OCI-LY7 (cell line): Measurements from ENCODE around the gene ARF6. TPM values are rescaled to one million over a fixed set of nuclear protein-coding genes. Genes with fewer than 3 reads are reported as not detected.

ENCODE experiments used
- BruUV-seq: library from RNA; stranded (reverse); fragments of 400-500 nt; replicated peaks from 2 replicates; lab custom pipeline; 2021; lab: Mats Ljungman, UMichigan
- CTCF ChIA-PET: fragments of 300-600 bp; sonication (Branson Sonifier 250); formaldehyde crosslinking; loops from one replicate; lab custom pipeline; 2022; ENCODE audit warnings: antibody characterized with exemption; ENCODE audit not compliant: unreplicated experiment; lab: Charles Lee
- POLR2A ChIA-PET: fragments of 300-600 bp; sonication (Branson Sonifier 250); formaldehyde crosslinking; loops from one replicate; lab custom pipeline; 2022; ENCODE audit warnings: antibody characterized with exemption; lab: Charles Lee
- DNase-seq: peaks from one replicate; pipeline ENCODE4 v3.0.0-alpha.2; 2015; ENCODE audit warnings: low spot score
- H2AFZ ChIP-seq: fragments of 200-600 bp; sonication (generic), shearing (Covaris generic); 2 replicates; pipeline ENCODE4 v1.6.1; 2014; ENCODE audit warnings: mild to moderate bottlenecking, antibody characterized with exemption, low read length, moderate library complexity
- H3K27ac ChIP-seq: fragments of 200-600 bp; sonication (generic); 2 replicates; pipeline ENCODE4 v1.5.1; 2014; ENCODE audit warnings: mixed run types, low read depth, mild to moderate bottlenecking, moderate library complexity, low read length, inconsistent platforms; ENCODE audit not compliant: poor library complexity, severe bottlenecking
- H3K36me3 ChIP-seq: fragments of 200-600 bp; sonication (generic); 2 replicates; pipeline ENCODE4 v1.6.1; 2014; ENCODE audit warnings: mild to moderate bottlenecking, antibody characterized with exemption, low read length, moderate library complexity, mixed read lengths; ENCODE audit not compliant: insufficient read depth
- H3K4me1 ChIP-seq: fragments of 200-600 bp; sonication (generic); 2 replicates; pipeline ENCODE4 v1.5.1; 2014; ENCODE audit warnings: mild to moderate bottlenecking, low read length; ENCODE audit not compliant: insufficient read depth, poor library complexity, severe bottlenecking
- H3K4me2 ChIP-seq: fragments of 200-600 bp; sonication (generic); 2 replicates; pipeline ENCODE4 v1.6.1; 2014; ENCODE audit warnings: mild to moderate bottlenecking, low read length
- H3K4me3 ChIP-seq: fragments of 200-600 bp; sonication (generic); 2 replicates; pipeline ENCODE4 v1.5.1; 2014; ENCODE audit warnings: mild to moderate bottlenecking, low read depth, low read length; ENCODE audit not compliant: poor library complexity, severe bottlenecking
- H3K79me2 ChIP-seq: fragments of 200-600 bp; sonication (generic); 2 replicates; pipeline ENCODE4 v1.6.1; 2016; ENCODE audit warnings: low read depth, mild to moderate bottlenecking, low read length, moderate library complexity, mixed read lengths; ENCODE audit not compliant: insufficient read depth
- H3K9me2 ChIP-seq: fragments of 200-600 bp; sonication (generic); 2 replicates; pipeline ENCODE4 v1.6.1; 2016; ENCODE audit warnings: mild to moderate bottlenecking, low read length, mixed read lengths; ENCODE audit not compliant: insufficient read depth
- H3K9me3 ChIP-seq: fragments of 200-600 bp; sonication (generic); 2 replicates; pipeline ENCODE4 v1.6.1; 2014; ENCODE audit warnings: mild to moderate bottlenecking, mixed run types, low read length, mixed read lengths
- H4K20me1 ChIP-seq: fragments of 200-600 bp; sonication (generic); 2 replicates; pipeline ENCODE4 v1.6.1; 2014; ENCODE audit warnings: mild to moderate bottlenecking, antibody characterized with exemption, low read length, moderate library complexity, mixed read lengths; ENCODE audit not compliant: insufficient read depth
- EZH2phosphoT487 ChIP-seq: fragments of 200-600 bp; sonication (generic); IDR thresholded peaks from 2 replicates; pipeline ENCODE4 v1.6.1; 2018; ENCODE audit warnings: low read depth, borderline replicate concordance, mild to moderate bottlenecking, mixed run types, antibody characterized with exemption, low read length, moderate library complexity, mixed read lengths
- intact Hi-C: fragments of 100-400 bp; cut with micrococcal nuclease; formaldehyde crosslinking; loops from one replicate; pipeline ENCODE4 v1.10.0; 2022; ENCODE audit not compliant: unreplicated experiment
- total RNA-seq, 2 experiments: library from RNA; depleted of rRNA in 1 of 2; stranded (reverse); fragments of >200 nt in 1 of 2; shearing (Covaris generic) in 1 of 2; gene quantifications; 2 replicates each; pipeline ENCODE4 v1.2.3, GENCODE V29; 2014 to 2022
- TF ChIP-seq, protein P1 (sequence below): fragments of 200-600 bp; sonication (generic); conservative IDR thresholded peaks from 2 replicates; pipeline ENCODE4 v1.5.1; 2014; ENCODE audit warnings: mild to moderate bottlenecking, antibody characterized with exemption, low read length, moderate library complexity, mixed read lengths

The ARF6 gene
- total RNA-seq, 2 experiments from 2014 or later, result 47.6 to 69.1 TPM

DNA sequence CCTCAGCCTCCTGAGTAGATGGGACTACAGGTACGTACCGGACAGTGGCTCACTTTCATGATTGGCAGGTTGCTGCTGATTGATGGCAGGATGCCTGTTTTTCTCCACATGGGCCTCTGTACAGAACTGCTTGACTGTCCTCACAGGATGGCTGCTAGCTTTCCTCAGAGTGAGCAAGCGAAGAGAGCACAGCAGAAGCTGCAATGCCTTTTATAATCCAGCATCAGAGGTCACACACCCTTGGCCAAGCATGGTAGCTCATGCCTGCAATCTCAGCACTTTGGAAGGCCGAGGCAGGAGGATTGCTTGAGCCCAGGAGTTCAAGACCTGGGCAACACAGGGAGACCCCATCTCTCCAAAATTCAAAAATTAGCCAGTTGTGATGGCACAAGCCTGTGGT, 31.0 kb downstream of the ARF6 start:
- ChIA-PET CTCF (no interaction called here), POLR2A (interaction anchor here (0.6 to 1.5 kb wide), 7 partner anchors 8 to 277 kb away, joined by 3 read pairs; no protein-coding TSS in a partner anchor)
- intact Hi-C loops, result no loop called here
- H3K4me2 ChIP-seq, result no peak overlapping the region
- H3K9me3 ChIP-seq, result no peaks in the 10 kb centered on the region
- H3K27ac ChIP-seq, result no peak overlapping the region
- TF ChIP-seq EZH2phosphoT487, result no peak
- TF ChIP-seq, protein P1, sequence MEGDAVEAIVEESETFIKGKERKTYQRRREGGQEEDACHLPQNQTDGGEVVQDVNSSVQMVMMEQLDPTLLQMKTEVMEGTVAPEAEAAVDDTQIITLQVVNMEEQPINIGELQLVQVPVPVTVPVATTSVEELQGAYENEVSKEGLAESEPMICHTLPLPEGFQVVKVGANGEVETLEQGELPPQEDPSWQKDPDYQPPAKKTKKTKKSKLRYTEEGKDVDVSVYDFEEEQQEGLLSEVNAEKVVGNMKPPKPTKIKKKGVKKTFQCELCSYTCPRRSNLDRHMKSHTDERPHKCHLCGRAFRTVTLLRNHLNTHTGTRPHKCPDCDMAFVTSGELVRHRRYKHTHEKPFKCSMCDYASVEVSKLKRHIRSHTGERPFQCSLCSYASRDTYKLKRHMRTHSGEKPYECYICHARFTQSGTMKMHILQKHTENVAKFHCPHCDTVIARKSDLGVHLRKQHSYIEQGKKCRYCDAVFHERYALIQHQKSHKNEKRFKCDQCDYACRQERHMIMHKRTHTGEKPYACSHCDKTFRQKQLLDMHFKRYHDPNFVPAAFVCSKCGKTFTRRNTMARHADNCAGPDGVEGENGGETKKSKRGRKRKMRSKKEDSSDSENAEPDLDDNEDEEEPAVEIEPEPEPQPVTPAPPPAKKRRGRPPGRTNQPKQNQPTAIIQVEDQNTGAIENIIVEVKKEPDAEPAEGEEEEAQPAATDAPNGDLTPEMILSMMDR, result no peak
- H3K4me3 ChIP-seq, result no peak overlapping the region
- H2AFZ ChIP-seq, result peak overlapping the region; percentile 6; the same call in 1 of the 2 replicates
- no peaks in the 10 kb centered on the region for H3K36me3 ChIP-seq
- no peaks in the 10 kb centered on the region for H3K79me2 ChIP-seq
- DNase-seq, result no peak
- H4K20me1 ChIP-seq, result no peaks in the 10 kb centered on the region
- no peaks in the 10 kb centered on the region for H3K9me2 ChIP-seq
- BruUV-seq, result no TSS peak
- H3K4me1 ChIP-seq, result peaks cover 22% of the 10 kb centered on the region

DNA sequence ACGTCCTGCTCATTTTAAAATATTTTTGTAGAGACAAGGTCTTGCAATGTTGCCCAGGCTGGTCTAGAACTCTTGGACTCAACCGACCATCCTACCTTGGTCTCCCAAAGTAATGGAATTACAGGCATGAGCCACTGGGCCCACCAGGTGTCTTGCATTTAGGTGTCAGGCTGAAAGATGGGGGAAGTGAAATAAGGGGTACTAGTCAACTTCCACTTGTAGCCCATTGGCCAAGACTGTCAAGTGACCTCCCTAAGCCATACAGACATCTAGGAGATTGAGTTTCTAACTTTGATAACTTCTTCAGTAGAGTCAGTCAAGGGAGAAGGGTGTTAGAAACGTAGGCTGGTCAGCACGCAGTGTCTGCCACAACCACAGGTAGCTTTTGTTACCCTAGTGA, 32.0 kb downstream of the ARF6 start:
- no peaks in the 10 kb centered on the region for H4K20me1 ChIP-seq
- H2AFZ ChIP-seq, result peak overlapping the region; percentile 6; the same call in 1 of the 2 replicates
- TF ChIP-seq, protein P1, result no peak
- TF ChIP-seq EZH2phosphoT487, result no peak
- CTCF ChIA-PET, result no interaction called here
- peak; percentile 40 for DNase-seq
- H3K4me2 ChIP-seq, result no peak overlapping the region
- BruUV-seq, result no TSS peak
- POLR2A ChIA-PET, result interaction anchor here (1.2 to 1.5 kb wide), 3 partner anchors 9 to 137 kb away, joined by 3 read pairs; no protein-coding TSS in a partner anchor
- H3K27ac ChIP-seq, result no peak overlapping the region
- intact Hi-C loops, result no loop called here
- H3K79me2 ChIP-seq, result no peaks in the 10 kb centered on the region
- no peak overlapping the region for H3K4me3 ChIP-seq
- H3K36me3 ChIP-seq, result no peaks in the 10 kb centered on the region
- H3K9me3 ChIP-seq, result no peaks in the 10 kb centered on the region
- H3K4me1 ChIP-seq, result peaks cover 32% of the 10 kb centered on the region
- no peaks in the 10 kb centered on the region for H3K9me2 ChIP-seq

DNA sequence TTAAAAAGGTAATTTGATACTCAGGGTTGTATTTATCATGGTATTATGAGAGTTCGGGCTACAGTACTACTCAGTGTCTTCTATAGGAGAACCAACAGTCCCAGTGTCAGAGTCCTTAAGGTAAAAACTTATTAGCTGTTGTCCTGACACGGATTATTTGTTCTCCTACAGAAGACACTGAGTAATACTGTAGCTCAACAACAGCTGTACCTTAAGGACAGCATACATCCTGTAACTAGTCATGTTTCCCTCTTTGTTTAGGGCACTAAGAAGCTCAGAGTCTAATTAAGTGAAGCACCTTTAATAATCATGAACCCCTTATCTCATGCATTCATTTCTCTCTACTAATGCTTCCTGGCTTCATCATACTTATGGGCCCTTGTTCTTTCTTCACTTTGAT, 33.9 kb downstream of the ARF6 start:
- TF ChIP-seq EZH2phosphoT487, result no peak
- TF ChIP-seq, protein P1, result no peak
- H3K79me2 ChIP-seq, result no peaks in the 10 kb centered on the region
- ChIA-PET POLR2A (interaction anchor here (0.6 to 1.2 kb wide), 3 partner anchors 9 to 121 kb away, joined by 3 to 4 read pairs (median 4); no protein-coding TSS in a partner anchor), CTCF (no interaction called here)
- no peaks in the 10 kb centered on the region for H4K20me1 ChIP-seq
- no peaks in the 10 kb centered on the region for H3K36me3 ChIP-seq
- H3K4me2 ChIP-seq, result no peak overlapping the region
- no peak overlapping the region for H3K27ac ChIP-seq
- intact Hi-C loops, result no loop called here
- H2AFZ ChIP-seq, result peak overlapping the region; percentile 16; the same call in 1 of the 2 replicates
- no TSS peak for BruUV-seq
- no peaks in the 10 kb centered on the region for H3K9me2 ChIP-seq
- H3K4me1 ChIP-seq, result peaks cover 50% of the 10 kb centered on the region
- no peaks in the 10 kb centered on the region for H3K9me3 ChIP-seq
- no peak overlapping the region for H3K4me3 ChIP-seq
- no peak for DNase-seq
